Measurements from ENCODE around the gene ZFP28.

The ZFP28 gene

GRCh38 chr19:56594783-56595547, 56.2 kb downstream of the ZFP28 start, which contains the start of gene ZNF71:
ZNF71 (plus strand) TSS chr19:56595302; CDS start chr19:56601559, 6,257 bp downstream.
- DNase-seq (ENCODE audit: insufficient read length, low spot score) (peak; percentile 91), FAIRE-seq (peak; percentile 81)

- DNase-seq (ENCODE audit: insufficient read length, low spot score): no peak
- FAIRE-seq: peak; percentile 93
Observed at GRCh38 chr19:56595548-56595899, 56.8 kb downstream of the ZFP28 start.

- DNase-seq (ENCODE audit: insufficient read length, low spot score) (no peak), FAIRE-seq (no peak)
Observed at GRCh38 chr19:56596676-56597075, 57.9 kb downstream of the ZFP28 start.

- no peak for FAIRE-seq
Observed at GRCh38 chr19:56597696-56598095, 58.9 kb downstream of the ZFP28 start.

GRCh38 chr19:56601375-56601774, 62.6 kb downstream of the ZFP28 start:
- FAIRE-seq (no peak), DNase-seq (ENCODE audit: insufficient read length, low spot score) (peak; percentile 20)

More at GRCh38 chr19:56597696-56598095, 58.9 kb downstream of the ZFP28 start:
- no peak for DNase-seq (ENCODE audit: insufficient read length, low spot score)

- FAIRE-seq (no peak), DNase-seq (ENCODE audit: insufficient read length, low spot score) (no peak)
Observed at GRCh38 chr19:56603829-56604228, 65.1 kb downstream of the ZFP28 start.

Data from HTR-8/SVneo (cell line).